ENCODE results near the gene RIMBP2.

The RIMBP2 gene

GRCh38 chr12:130606231-130606630 lies 109.9 kb downstream of the RIMBP2 start:
- Histone ChIP-seq H3K4me3 (no peak overlapping the region), H3K27ac (no peak overlapping the region)
- TF ChIP-seq CTCF (IDR thresholded peaks at IDR 0.05), result no peak
- no peak for DNase-seq (ENCODE audit: low spot score)

DNA sequence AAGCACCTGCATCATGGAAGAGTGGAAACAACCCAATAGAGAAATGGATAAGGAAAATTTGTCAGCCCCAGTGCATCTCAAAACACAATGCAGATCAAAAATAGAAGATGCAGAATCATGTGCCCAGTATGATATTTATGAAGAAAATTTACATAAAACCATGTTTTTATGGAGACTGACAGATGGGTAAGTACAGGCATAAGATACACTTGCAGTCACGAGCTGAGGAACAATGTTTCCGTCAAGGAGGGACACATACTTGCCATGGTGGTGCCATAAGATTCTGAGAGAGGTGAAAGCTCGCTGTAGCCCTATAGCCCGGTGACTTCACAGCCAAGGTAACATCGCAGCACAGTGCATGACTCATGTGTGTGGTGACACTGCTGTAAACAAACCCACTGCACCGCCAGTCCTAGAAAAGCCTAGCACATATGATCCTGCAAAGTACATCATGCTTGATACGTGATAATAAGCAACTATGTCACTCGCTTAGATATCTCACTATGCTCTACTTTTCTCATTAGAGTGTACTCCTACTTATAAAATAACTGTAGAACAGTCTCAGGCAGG lies 112.6 kb downstream of the RIMBP2 start:
- TF ChIP-seq CTCF (IDR thresholded peaks at IDR 0.05), result no peak
- Histone ChIP-seq H3K4me3 (no peak overlapping the region), H3K27ac (no peak overlapping the region)
- DNase-seq (ENCODE audit: low spot score), result no peak

GRCh38 chr12:130602251-130602650 lies 113.8 kb downstream of the RIMBP2 start:
- H3K27ac ChIP-seq, result no peak overlapping the region
- no peak overlapping the region for H3K4me3 ChIP-seq
- DNase-seq (ENCODE audit: low spot score), result no peak
- no peak for TF ChIP-seq CTCF (IDR thresholded peaks at IDR 0.05)

DNA sequence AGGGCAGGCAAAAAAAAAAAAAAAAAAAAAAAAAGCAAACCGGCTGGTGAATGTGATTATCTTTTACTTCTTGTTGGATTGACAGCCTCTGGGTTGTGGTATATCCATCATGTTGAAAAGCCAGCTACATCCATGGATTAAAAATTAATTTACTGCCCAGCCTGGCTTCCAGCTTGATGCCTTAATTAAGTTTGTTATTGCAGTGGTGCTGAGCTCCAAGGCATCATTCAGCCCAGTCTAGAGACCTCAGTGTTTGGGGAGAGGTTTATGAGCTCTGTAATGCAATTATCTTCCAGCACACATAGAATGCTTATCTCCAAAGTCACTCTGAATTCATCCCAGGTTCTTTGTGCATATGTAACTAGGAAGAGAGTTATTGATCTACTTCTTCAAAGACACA lies 114.8 kb downstream of the RIMBP2 start:
- no peak for DNase-seq (ENCODE audit: low spot score)
- TF ChIP-seq CTCF (IDR thresholded peaks at IDR 0.05), result no peak
- Histone ChIP-seq H3K4me3 (no peak overlapping the region), H3K27ac (no peak overlapping the region)

DNA sequence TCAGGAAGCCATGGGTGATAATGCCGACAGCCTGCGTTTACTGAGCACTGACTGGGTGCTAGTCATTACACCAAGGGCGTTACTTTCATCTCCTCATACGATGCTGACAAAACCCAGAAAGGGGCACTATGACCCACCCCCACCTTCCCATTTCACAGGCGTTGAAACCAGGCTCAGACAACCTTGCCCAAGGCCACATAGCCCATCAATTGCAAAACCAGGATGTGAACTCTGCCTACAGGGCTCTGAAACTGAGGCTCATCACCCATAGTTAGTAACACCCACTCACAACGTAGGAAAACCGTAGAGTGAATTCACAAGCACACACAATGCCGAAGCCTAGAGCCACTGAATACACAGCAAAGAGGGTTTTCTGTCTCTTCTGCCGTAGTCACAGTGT lies 119.9 kb downstream of the RIMBP2 start:
- H3K4me3 ChIP-seq, result no peak overlapping the region
- no peak overlapping the region for H3K27ac ChIP-seq
- no peak for TF ChIP-seq CTCF (IDR thresholded peaks at IDR 0.05)
- DNase-seq (ENCODE audit: low spot score), result no peak

DNA sequence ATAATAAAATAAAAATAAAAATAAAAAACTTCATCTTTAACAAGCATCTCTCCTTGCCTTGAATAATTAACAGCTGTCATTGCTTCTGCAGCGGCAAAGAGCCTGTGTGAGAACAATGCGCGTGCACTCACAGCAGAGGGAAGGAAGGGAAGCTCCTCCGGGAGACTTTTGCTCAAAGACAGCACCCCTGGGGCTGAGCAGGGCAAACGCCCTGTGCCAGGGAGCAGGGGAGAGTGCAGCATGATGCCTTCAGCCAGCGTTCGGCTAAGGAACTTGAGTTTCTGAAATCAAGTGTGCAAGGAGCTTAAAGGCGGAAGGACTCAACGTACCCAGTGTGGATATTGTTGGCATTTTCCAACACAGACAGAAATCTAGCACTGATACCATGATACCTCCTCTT lies 120.5 kb downstream of the RIMBP2 start:
- no peak for DNase-seq (ENCODE audit: low spot score)
- no peak overlapping the region for H3K4me3 ChIP-seq
- no peak for TF ChIP-seq CTCF (IDR thresholded peaks at IDR 0.05)
- no peak overlapping the region for H3K27ac ChIP-seq

DNA sequence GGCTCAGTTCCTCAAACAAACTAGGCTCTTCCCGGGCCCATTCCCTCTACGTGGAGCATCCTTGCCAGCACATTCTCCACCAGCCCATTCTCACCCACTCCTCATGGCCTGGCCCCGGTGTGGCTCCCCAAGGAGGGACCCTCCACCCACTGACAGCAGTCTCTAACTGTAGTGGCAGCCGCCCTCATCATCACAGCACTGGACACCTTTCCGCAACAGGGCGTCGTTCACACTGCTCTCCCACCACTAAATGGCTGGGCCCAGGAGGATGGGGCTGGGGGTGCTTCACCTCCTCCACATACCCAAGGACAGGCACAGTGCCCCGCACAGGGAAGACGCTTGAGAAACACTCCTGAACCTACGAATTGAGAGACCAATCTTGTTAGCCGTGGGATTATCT lies 123.0 kb downstream of the RIMBP2 start:
- Histone ChIP-seq H3K4me3 (no peak overlapping the region), H3K27ac (no peak overlapping the region)
- no peak for TF ChIP-seq CTCF (IDR thresholded peaks at IDR 0.05)
- DNase-seq (ENCODE audit: low spot score), result no peak
